GM19372 (cell line): ENCODE measurements around the gene CBX4.

Source experiments
- ATAC-seq: cut with Tn5 transposase; IDR thresholded peaks from one replicate; pipeline ENCODE4 v1.9.1; 2021; ENCODE audit warnings: mild to moderate bottlenecking, low read depth, moderate library complexity; ENCODE audit not compliant: unreplicated experiment

CBX4 gene

GRCh38 chr17:79802736-79803420 lies 36.4 kb downstream of the CBX4 start:
- no peak for ATAC-seq

DNA sequence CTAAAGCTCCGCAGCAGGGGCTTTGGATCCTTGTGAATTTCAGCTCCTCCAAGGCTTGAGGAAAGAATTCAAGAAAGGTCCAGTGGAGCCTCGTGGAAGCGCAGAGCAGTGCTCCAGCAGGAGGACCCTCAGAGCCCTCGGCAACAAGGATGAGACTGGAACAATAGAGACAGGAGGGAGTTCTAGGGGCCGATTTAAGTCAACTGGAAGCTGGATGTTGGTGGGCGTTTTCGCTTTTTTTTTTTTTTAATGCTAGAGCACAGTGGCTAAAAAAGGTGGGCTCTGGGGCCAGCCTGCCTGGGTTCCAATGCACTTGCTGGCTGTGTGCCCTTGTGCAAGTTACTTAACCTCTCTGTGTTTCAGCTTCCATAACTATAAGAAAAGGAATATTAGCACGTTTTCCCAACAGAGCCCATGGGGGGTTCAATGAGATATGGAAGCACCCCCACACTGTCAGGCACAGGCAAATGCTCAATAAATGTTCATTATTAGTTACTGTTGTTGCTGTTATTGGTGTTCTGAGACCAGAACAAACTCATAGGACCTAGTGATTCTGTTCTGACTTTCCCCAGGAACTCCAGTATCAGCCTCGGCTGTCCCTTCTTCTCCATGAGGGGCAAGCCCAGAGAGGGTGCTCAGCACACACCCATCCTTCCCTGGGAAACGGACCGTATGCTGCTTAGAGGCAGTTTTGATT lies 37.1 kb downstream of the CBX4 start:
- ATAC-seq, result no peak

- ATAC-seq, result no peak
Observed at GRCh38 chr17:79801156-79802038, 37.8 kb downstream of the CBX4 start.

- ATAC-seq, result no peak
Observed at GRCh38 chr17:79800325-79801155, 38.7 kb downstream of the CBX4 start.

GRCh38 chr17:79799538-79800324 lies 39.5 kb downstream of the CBX4 start:
- no peak for ATAC-seq

DNA sequence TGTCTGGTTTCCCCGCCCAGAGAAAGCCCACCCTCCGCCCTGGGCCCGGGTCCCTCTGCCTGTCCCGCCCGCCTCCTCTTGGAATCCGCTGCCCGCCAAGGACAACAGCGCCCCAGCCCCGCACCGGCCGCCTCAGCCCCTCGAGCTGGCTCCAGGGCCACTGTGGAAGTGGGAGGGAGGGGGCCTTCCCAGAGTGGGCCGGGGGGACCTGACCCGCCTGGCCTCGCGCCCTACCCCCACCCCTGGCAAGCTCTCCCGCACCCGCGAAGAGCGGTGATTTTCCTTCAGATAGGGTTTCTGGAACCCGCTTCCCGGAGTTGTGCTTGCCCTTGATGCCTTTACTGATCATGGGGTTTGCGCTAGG lies 40.1 kb downstream of the CBX4 start:
- no peak for ATAC-seq

DNA sequence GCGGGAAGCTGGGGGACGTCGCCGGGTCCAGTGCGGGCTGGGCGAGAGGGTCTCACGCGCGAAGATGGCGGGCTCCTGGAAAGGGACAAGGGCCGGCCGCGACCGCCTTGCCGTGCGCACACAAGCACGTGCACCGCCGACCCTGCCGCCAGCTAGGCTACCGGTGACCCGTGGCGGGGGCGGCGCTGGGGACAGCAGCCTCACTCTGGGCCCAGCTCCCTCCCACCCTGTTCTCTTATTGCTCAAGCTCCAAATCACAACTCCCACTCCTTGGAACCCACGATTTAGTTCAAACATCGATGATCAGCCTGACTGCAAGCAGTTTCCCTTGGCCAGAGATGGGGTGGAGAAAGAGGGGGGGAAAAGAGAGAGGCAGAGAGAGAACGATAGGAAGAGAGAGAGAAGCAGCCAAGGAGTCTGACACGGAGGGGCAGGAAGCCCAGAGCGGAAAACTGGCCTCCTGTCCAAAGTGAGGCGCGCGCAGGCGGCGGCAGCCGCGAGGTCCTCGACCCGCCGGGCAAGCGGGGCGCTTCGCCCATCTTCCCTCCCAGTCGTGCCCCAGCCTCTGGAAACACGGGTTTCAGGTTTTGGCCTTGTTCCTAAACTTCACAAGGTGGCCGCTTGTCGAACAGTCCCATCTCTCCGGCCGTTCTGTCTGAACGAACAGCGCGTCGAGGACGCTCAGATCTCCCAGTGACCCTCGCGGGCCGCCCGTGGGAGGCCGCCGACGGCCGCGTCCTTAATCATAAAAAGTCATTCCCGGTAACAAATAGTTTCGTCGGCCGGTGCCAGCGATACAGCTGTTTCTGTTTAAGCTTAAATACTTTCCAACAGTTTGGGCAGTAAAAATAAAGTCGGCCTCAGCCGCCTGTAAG lies 40.7 kb downstream of the CBX4 start:
- no peak for ATAC-seq

DNA sequence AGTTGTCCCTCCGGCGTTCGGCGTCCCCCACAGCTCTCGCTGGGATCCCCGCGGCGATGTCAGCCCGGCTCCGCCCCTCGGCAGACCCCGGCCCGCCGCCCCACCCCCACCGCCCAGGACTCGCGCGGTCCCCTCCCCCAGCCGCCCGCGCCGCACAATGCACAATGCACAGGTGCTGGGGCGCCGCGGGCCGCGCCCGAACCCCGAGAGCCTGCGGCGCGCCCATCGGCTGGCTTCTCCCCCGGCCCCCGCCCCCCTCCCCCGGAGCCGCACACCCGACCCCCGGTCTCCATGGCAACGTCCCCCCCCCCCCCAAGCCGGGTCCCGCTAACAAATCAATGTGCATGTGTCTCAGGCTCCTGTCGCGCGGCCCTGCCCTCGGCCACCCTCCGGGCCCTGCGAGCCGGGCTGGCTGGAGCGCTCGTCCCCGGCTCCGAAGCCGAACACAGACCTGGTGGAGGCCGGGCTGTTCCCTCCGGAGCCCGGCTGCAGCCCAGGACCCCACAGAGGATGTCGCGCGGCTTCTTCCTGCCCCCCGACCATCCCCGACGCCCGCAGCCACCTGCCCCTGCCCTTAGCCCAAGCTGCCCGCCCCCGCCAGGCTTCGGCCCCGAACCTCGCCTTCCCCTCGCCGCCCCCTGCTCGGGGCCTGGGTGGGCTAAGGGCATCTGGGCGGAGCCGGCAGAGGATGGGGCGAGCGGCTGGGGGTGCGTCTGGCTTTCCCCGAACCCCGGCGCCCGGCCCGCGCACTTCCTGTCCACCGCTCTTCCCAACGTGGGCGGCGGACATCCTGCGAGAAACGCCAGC lies 41.5 kb downstream of the CBX4 start:
- ATAC-seq, result peak; percentile 18

DNA sequence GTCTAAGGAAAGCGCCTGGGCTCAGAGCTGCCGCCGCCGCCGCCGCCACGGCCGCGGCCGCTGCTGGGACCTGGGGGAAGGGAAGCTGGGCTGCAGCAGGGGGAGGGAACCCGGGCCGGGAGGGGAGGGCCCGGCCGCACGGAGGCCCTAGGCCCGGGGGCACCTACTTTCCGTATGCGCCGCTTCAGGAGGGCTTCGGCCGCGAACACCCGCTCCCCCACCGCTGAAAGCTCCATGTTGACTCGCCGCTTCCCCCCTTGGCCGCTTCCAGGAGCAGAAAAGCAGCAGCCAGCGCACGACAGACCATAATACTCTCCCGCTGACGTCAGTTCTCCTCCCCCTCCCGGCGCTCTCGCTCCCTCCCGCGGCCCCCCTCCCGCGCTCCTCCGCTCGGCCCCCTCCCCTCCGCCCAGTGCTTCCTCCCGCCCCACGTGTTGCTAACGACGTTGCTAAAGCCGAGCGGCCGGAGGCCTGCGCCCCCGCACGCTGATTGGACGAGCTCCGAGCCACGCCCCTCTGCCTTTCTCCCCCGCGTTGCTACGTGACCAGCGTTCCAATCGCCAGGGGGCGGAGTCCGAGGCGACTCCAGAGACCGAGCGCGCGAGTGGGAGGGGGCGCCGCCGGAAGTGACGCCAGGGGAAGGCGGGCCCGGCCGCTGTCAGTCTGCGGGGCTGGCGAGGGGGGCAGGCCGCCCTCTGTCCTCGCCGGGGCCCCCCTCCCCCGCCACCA lies 42.3 kb downstream of the CBX4 start, which contains the start of gene CBX8:
CBX8 (minus strand) TSS at position 315 of the 729 bp plus-strand sequence; CDS start at position 236, 79 bp downstream.
- peak; percentile 89 for ATAC-seq

DNA sequence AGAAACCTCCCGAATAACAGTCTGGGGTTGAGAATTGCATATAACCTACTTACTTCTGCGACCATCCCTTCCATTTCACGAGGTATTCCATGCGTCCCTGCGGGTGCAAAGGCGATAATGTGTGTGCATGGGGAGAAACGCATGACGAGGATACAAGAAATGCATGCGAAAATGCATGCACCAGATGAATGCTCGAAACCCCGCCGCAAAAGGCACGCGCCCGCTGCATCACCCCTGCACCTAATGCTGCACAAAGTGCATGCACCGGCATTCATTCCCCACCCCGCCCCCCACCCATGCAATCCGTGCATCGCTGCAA lies 42.8 kb downstream of the CBX4 start:
- no peak for ATAC-seq

- no peak for ATAC-seq
Observed at GRCh38 chr17:79795795-79796443, 43.3 kb downstream of the CBX4 start.

GRCh38 chr17:79794659-79795511 lies 44.4 kb downstream of the CBX4 start:
- no peak for ATAC-seq

DNA sequence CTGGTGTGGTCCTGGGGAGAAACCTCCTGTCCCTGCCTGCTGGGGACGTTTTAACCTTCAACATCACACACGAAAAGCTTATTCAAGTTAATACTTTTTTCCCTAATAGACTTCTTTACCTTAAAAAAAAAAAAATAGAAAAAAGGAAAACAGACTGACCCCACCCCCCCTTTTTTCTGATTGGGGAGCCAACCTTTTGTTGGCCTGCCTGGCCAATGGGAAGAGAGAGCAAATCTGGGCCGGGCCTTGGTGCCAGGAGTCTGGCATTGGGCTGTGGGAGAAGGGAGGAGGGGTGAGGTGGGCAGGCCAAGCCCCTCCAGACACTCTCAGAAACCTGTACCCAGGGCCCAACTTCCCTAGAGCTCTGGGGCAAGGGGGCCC lies 45.3 kb downstream of the CBX4 start:
- no peak for ATAC-seq

DNA sequence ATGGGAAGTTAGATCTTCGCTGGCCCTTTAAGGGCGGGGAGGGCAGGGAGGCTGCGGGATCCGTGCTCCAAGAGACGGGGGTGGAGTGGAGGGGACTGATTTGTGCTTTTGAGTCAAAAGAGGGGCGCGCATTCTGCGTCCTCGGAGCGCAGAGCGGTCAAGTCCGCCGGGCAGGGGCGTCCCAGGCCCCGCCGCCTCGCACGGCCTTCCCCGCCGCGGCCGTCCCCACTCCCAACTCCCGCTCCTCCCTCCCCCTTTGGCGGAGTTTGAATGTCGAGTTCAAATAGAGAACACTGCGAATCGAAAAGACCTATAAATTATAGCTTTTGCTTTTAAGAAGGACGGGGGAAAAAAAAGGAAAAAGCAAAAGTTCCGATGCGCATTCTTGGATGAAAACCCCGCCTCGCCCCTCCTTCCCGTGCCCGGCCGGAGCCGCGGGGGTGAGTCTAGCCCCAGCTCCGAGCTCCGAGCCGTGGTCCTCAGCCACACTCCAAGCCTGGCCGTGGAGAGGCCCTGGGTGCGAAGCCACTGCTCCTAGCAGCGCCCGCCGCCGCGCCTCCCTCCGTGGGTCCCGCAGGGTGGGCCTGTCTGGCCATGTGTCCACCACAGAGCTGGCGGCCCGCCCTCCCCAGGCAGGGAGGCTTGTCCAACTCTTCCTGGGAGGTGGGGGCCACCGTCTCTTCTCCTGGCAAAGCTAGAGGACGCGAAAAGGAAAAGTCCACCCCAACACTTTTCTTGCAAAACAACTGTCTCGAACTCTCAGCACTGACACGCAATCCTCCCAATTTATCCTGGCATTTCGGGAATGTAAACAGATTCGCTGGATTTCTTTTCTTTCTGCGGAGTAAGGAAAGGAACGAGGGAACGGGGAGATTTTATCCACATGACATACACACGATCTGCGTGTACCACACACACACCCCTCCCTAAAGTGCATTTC lies 46.0 kb downstream of the CBX4 start:
- ATAC-seq, result no peak

DNA sequence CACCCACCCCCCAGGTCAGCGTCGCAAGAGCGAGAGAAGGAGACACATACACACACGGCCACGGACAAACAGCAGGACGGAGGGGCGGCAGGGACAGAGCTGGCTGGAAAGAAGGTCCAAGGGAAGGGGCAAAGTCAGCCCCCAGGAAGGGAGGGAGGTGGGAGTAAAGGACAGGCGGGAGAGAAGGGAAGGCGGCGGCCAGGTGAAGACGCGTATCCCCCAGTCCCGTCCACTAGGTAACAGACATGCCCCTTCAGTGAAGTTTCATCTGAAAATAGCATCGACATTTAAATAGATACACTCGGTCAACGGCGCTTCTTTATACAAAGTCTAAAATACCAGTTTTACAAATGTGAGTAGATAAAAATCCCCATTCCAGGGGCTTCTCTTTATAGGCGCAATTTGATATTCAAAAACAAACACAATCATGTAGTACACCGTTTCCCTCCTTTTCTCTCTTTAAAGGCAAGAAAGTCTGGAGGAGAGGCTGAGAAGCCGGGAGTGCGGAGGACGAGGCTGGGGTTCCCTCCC lies 46.8 kb downstream of the CBX4 start:
- no peak for ATAC-seq
